Measurements from ENCODE around the gene VPS52.
A peak's percentile ranks its signal among the peaks of the same experiment; 100 is the strongest.

Gene VPS52

DNA sequence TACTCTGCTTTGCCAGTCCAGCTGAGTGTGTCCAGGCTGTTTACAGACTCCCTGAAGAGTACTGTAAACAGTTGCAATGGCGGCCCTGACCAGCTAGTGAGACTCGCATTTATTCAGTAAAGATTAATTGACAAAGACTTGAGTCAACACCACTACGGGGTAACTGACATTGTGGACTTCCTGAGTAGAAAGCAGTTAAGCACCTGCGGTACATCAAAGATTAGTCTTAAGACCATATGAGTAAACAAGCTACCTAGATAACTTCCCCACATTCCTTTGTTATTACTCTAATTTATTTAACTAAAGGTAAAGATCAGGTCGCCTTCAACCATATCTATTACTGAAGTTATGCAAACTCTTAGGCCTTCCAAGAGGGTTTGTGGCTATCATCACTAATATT lies 12.6 kb downstream of the VPS52 start:
- DNase-seq (ENCODE audit: low read depth, low spot score) = no peak
- no peak overlapping the region for H3K4me3 ChIP-seq (ENCODE audit: low read depth, low read length)
- TF ChIP-seq, protein P1, sequence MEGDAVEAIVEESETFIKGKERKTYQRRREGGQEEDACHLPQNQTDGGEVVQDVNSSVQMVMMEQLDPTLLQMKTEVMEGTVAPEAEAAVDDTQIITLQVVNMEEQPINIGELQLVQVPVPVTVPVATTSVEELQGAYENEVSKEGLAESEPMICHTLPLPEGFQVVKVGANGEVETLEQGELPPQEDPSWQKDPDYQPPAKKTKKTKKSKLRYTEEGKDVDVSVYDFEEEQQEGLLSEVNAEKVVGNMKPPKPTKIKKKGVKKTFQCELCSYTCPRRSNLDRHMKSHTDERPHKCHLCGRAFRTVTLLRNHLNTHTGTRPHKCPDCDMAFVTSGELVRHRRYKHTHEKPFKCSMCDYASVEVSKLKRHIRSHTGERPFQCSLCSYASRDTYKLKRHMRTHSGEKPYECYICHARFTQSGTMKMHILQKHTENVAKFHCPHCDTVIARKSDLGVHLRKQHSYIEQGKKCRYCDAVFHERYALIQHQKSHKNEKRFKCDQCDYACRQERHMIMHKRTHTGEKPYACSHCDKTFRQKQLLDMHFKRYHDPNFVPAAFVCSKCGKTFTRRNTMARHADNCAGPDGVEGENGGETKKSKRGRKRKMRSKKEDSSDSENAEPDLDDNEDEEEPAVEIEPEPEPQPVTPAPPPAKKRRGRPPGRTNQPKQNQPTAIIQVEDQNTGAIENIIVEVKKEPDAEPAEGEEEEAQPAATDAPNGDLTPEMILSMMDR (IDR thresholded peaks at IDR 0.05; ENCODE audit: low read depth, low read length) = no peak
- in situ Hi-C loops (cut with HindIII; ENCODE audit: low sequenced_read_pairs) = no loop called here

DNA sequence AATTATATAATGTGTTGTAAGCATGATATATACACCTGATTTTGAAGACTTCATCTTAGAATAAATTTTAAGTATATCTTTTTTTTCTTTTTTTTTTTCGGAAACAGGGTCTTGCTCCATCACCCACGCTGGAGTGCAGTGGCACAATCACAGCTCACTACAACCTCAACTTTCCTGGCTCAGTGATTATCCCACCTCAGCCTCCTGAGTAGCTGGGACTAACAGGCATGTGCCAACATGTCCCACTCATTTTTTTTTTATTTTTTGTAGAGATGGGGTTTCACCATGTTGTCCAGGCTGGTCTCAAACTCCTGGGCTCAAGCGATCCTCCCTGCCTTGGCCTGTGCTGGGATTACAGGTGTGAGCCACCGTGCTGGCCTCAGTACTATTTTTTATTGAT lies 17.1 kb downstream of the VPS52 start:
- in situ Hi-C loops (cut with HindIII; ENCODE audit: low sequenced_read_pairs) = no loop called here
- no peak for DNase-seq (ENCODE audit: low read depth, low spot score)
- no peak overlapping the region for H3K4me3 ChIP-seq (ENCODE audit: low read depth, low read length)
- TF ChIP-seq, protein P1 (IDR thresholded peaks at IDR 0.05; ENCODE audit: low read depth, low read length) = no peak

- H3K4me3 ChIP-seq (ENCODE audit: low read depth, low read length) = no peak overlapping the region
- DNase-seq (ENCODE audit: low read depth, low spot score) = no peak
- in situ Hi-C loops (cut with HindIII; ENCODE audit: low sequenced_read_pairs) = no loop called here
- TF ChIP-seq, protein P1 (IDR thresholded peaks at IDR 0.05; ENCODE audit: low read depth, low read length) = no peak
Observed at GRCh38 chr6:33252759-33253158, 18.9 kb downstream of the VPS52 start.

- in situ Hi-C loops (cut with HindIII; ENCODE audit: low sequenced_read_pairs) = no loop called here
- DNase-seq (ENCODE audit: low read depth, low spot score) = no peak
- no peak overlapping the region for H3K4me3 ChIP-seq (ENCODE audit: low read depth, low read length)
- TF ChIP-seq, protein P1 (IDR thresholded peaks at IDR 0.05; ENCODE audit: low read depth, low read length) = no peak
Observed at GRCh38 chr6:33251395-33252012, 20.2 kb downstream of the VPS52 start.

- TF ChIP-seq, protein P1 (IDR thresholded peaks at IDR 0.05; ENCODE audit: low read depth, low read length) = no peak
- in situ Hi-C loops (cut with HindIII; ENCODE audit: low sequenced_read_pairs) = no loop called here
- no peak for DNase-seq (ENCODE audit: low read depth, low spot score)
- no peak overlapping the region for H3K4me3 ChIP-seq (ENCODE audit: low read depth, low read length)
Observed at GRCh38 chr6:33250731-33251130, 20.9 kb downstream of the VPS52 start.

GRCh38 chr6:33249732-33250630 lies 21.7 kb downstream of the VPS52 start:
- in situ Hi-C loops (cut with HindIII; ENCODE audit: low sequenced_read_pairs) = no loop called here

More at GRCh38 chr6:33249732-33250630, 21.7 kb downstream of the VPS52 start:
- TF ChIP-seq, protein P1 (IDR thresholded peaks at IDR 0.05; ENCODE audit: low read depth, low read length) = no peak
- DNase-seq (ENCODE audit: low read depth, low spot score) = peak; percentile 76
- peak overlapping the region; percentile 48 for H3K4me3 ChIP-seq (ENCODE audit: low read depth, low read length)

Data from astrocyte of the spinal cord (primary cell).